AG09319 (cell line): ENCODE results near the gene CFAP54.
"Not testable (repeated sequence)": the region's sequence is repeated elsewhere in the genome, so short reads cannot be mapped to it uniquely, and the experiment has no call there.

Experiments
- DNase-seq: peaks from one replicate; pipeline ENCODE4 v3.0.0-alpha.2; 2010; ENCODE audit warnings: low read depth; ENCODE audit errors: extremely low read depth
- CTCF ChIP-seq: IDR thresholded peaks from 2 replicates; pipeline ENCODE4 v1.5.1; 2011; ENCODE audit warnings: low read depth, mild to moderate bottlenecking, inconsistent platforms, low read length, moderate library complexity

CFAP54 gene

DNA sequence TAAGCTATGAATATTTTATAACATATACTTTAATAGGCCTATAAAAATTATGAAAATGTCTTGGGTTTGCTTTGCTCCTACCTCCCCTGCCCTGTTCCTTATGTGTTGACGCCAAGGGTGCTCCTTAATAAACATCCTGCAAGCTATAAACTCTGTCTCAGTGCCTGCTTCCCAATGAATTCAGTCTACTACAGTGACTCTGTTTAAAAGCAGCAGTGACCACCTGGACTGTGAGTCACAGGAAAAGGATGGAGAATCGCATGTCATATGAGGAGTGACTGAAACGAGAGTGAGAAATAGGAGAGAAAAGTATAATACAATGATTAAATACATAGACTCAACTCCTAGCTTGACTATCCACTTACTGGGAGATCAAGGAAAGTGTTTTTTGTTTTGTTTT is 41.1 kb upstream of the CFAP54 start:
- no peak for TF ChIP-seq CTCF
- no peak for DNase-seq

DNA sequence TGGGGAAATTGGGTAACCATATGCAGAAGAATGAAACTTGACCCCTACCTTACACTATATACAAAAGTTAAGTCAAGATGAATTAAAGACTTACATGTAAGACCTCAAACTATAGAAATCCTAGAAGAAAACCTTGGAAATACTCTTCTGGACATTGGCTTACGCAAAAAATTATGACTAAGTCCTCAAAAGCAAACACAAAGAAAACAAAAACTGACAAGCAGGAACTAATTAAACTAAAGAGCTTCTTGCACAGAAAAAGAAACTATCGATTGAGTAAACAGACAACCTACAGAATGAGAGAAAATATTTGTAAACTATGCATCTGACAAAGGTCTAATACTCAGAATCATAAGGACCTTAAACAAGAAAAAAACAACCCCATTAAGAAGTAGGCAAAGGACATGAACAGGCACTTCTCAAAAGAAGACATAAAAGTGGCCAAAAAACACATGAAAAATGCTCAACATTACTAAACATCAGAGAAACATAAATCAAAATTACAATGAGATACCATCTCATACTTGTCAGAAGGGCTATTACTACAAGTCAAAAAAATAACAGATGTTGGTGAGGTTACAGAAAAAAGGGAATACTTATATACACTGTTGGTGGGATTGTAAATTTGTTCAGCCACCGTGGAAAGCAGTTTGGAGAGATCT is 37.0 kb upstream of the CFAP54 start:
- TF ChIP-seq CTCF, result no peak
- DNase-seq, result no peak

DNA sequence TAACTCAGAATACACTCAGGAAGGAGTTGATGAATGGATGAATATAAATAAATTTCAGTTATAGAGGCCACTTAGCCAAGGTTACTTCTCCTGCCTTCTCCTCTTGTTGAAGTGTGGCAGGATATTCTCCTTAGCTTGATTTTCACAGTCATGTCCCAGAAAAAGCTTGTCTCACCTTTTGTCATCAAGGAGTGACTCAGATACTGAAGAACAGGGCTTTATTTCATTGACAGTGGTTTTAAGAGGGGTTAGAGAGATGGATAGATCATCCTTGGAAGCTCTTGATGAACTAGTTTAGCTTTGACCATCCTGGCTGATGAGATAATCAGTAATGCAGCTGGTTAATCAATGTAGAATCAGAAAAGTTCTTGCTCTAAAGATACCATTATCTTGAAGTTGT is 35.0 kb upstream of the CFAP54 start:
- TF ChIP-seq CTCF, result no peak
- DNase-seq, result no peak

DNA sequence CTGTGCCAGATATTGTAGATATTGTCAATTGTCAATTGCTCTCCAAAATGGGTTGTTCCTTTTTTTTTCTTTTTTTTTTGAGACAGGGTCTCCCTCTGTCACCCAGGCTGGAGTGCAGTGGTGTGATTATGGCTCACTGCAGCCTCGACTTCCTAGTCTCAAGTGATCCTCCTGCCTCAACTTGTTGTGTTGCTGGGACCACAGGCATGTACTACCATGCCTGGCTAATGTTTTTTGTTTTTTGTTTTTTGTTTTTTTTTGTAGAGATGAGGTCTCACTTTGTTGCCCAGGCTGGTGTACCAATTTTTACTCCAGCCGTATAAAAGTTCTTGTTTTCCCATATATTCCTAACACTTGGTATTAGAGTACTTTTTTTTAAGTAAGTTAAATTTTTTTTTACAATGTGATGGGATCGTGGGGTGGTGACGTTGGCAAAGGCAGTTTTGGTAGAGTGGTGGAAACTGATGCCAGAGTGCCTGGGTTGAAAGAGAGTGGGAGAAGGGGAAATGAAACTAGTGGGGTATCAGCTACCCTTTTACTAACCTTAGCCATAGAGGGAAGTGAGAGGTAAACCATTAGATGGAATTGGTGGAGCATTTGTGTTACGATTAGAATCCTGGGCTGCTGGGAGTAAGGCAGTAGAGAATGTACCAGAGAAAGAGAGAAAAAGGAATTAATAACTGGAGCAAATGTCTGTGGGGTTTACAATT is 33.0 kb upstream of the CFAP54 start:
- DNase-seq, result no peak
- no peak for TF ChIP-seq CTCF

GRCh38 chr12:96457191-96457930 is 32.0 kb upstream of the CFAP54 start:
- no peak for TF ChIP-seq CTCF
- DNase-seq, result no peak

- DNase-seq, result not testable (repeated sequence)
These were observed 30.1 kb upstream of the CFAP54 start for GRCh38 chr12:96459281-96459680.

- no peak for TF ChIP-seq CTCF
- no peak for DNase-seq
These were observed 26.7 kb upstream of the CFAP54 start for GRCh38 chr12:96462571-96463280.
